Subcutaneous abdominal adipose tissue (tissue), 5 donors: ENCODE measurements around the gene ADGRD1.

Experiments
- H3K27ac ChIP-seq: one replicate; pipeline ENCODE4 v1.7.0; 2013; ENCODE audit warnings: low read depth, mild to moderate bottlenecking, inconsistent platforms, low read length, moderate library complexity
- H3K27me3 ChIP-seq, 5 donors: one replicate each; pipeline ENCODE4 v1.7.0; 2013; ENCODE audit warnings: low read length in 5 of 5, inconsistent platforms in 1 of 5; ENCODE audit not compliant: control insufficient read depth in 5 of 5, insufficient read depth in 4 of 5
- H3K36me3 ChIP-seq, 5 donors: one replicate each; pipeline ENCODE4 v1.7.0; 2013; ENCODE audit warnings: low read length in 5 of 5; ENCODE audit not compliant: control insufficient read depth in 5 of 5, insufficient read depth in 5 of 5
- H3K4me1 ChIP-seq, 5 donors: one replicate each; pipeline ENCODE4 v1.7.0; 2013; ENCODE audit warnings: low read length in 5 of 5, mild to moderate bottlenecking in 3 of 5, moderate library complexity in 1 of 5; ENCODE audit not compliant: control insufficient read depth in 5 of 5, insufficient read depth in 5 of 5
- H3K4me3 ChIP-seq, 5 donors: one replicate each; pipeline ENCODE4 v1.7.0; 2013; ENCODE audit warnings: low read length in 5 of 5, low read depth in 1 of 5
- H3K9ac ChIP-seq, 5 donors: one replicate each; pipeline ENCODE4 v1.7.0; 2013; ENCODE audit warnings: low read length in 5 of 5, mild to moderate bottlenecking in 4 of 5, moderate library complexity in 3 of 5
- H3K9me3 ChIP-seq, 5 donors: one replicate each; pipeline ENCODE4 v1.7.0; 2013; ENCODE audit warnings: low read length in 5 of 5; ENCODE audit not compliant: control insufficient read depth in 5 of 5
- donor health status: healthy.
- donor health status: healthy.
- donor health status: healthy.
- donor health status: healthy.
- donor health status: healthy.

The ADGRD1 gene

DNA sequence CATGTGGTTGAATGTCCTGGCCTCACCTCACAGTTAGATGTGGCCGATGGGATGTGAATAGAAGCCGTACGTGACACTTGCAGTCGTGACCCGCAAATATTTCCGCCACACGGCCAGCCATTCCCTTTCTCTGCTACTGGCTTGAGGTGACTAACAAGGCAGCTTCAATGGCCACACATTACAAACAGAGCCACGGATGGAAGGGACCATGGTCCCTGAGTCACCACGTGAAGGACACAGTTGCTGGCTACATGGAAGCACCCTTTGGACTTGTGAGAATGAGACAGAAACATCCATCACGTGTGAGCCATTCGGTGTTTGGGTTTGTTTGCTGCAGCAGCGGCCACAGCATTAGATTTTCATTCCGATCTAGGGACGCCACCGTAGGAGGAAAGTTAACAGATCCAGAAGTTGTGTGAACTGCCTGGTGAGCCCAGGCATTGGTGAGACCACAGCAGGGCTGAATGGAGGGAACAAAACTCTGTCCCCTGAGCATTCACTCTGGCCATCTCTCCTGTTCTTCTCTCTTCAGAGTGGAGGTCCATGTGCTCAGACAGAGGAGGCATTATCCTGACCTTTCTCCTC lies 33.5 kb upstream of the ADGRD1 start:
- Histone ChIP-seq H3K36me3 (no peaks in the 10 kb centered on the region), H3K9ac (no peak overlapping the region), H3K9me3 (peaks cover 0 to 7% (median 4%) of the 10 kb centered on the region in 5 donors), H3K27me3 (peaks cover 0 to 14% (median 4%) of the 10 kb centered on the region in 5 donors), H3K4me3 (peak overlapping the region in 1 of 5 donors; percentile 10), H3K4me1 (peaks cover 3 to 25% (median 19%) of the 10 kb centered on the region in 5 donors), H3K27ac (no peak overlapping the region)

GRCh38 chr12:130920723-130921381 lies 32.9 kb upstream of the ADGRD1 start:
- peaks cover 0 to 16% (median 4%) of the 10 kb centered on the region in 5 donors for H3K27me3 ChIP-seq
- H3K9me3 ChIP-seq, result peaks cover 0 to 7% (median 4%) of the 10 kb centered on the region in 5 donors
- no peaks in the 10 kb centered on the region for H3K36me3 ChIP-seq
- no peak overlapping the region for H3K9ac ChIP-seq
- peak overlapping the region; percentile 40 for H3K27ac ChIP-seq
- no peak overlapping the region for H3K4me3 ChIP-seq
- peaks cover 3 to 25% (median 19%) of the 10 kb centered on the region in 5 donors for H3K4me1 ChIP-seq

GRCh38 chr12:130922511-130922953 lies 31.2 kb upstream of the ADGRD1 start:
- Histone ChIP-seq H3K9me3 (peaks cover 0 to 7% (median 4%) of the 10 kb centered on the region in 5 donors), H3K36me3 (no peaks in the 10 kb centered on the region), H3K4me1 (peaks cover 3 to 19% (median 12%) of the 10 kb centered on the region in 5 donors), H3K27ac (no peak overlapping the region), H3K27me3 (peaks cover 0 to 12% (median 0%) of the 10 kb centered on the region in 5 donors), H3K4me3 (no peak overlapping the region), H3K9ac (no peak overlapping the region)

GRCh38 chr12:130924966-130925665 lies 28.6 kb upstream of the ADGRD1 start:
- Histone ChIP-seq H3K36me3 (no peaks in the 10 kb centered on the region), H3K27ac (no peak overlapping the region), H3K4me3 (no peak overlapping the region), H3K9ac (no peak overlapping the region), H3K4me1 (peaks cover 3 to 14% (median 11%) of the 10 kb centered on the region in 5 donors), H3K9me3 (peaks cover 0 to 7% (median 4%) of the 10 kb centered on the region in 5 donors), H3K27me3 (peaks cover 0 to 14% (median 8%) of the 10 kb centered on the region in 5 donors)

DNA sequence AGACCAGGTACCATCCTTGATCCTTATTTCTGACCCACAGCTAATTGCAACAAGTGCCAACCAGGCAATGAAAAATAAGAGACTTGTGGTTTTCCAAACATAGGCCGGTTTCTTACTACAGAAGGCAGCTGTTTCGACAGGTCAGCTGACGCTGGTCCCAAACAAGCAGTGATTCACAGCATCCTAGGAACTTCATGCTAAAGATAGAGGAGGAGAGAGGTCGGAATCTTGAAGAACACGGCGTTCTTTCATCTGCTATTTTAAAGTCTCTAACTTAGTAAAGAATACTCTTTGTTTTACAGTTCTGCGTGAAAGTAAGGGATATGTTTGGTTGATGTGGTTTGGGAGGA lies 28.1 kb upstream of the ADGRD1 start:
- H3K27me3 ChIP-seq, result peaks cover 0 to 15% (median 11%) of the 10 kb centered on the region in 5 donors
- H3K36me3 ChIP-seq, result no peaks in the 10 kb centered on the region
- no peak overlapping the region for H3K4me3 ChIP-seq
- H3K27ac ChIP-seq, result no peak overlapping the region
- peaks cover 0 to 7% (median 4%) of the 10 kb centered on the region in 5 donors for H3K9me3 ChIP-seq
- peaks cover 2 to 9% (median 6%) of the 10 kb centered on the region in 5 donors for H3K4me1 ChIP-seq
- no peak overlapping the region for H3K9ac ChIP-seq

- Histone ChIP-seq H3K36me3 (no peaks in the 10 kb centered on the region), H3K9me3 (no peaks in the 10 kb centered on the region), H3K9ac (no peak overlapping the region), H3K4me1 (peaks cover 0 to 3% (median 0%) of the 10 kb centered on the region in 5 donors), H3K27ac (no peak overlapping the region), H3K4me3 (no peak overlapping the region), H3K27me3 (peaks cover 7 to 25% (median 19%) of the 10 kb centered on the region in 5 donors)
These were observed 24.3 kb upstream of the ADGRD1 start for GRCh38 chr12:130929363-130929762.

- H3K27ac ChIP-seq, result no peak overlapping the region
- H3K4me3 ChIP-seq, result no peak overlapping the region
- no peak overlapping the region for H3K9ac ChIP-seq
- peaks cover 0 to 3% (median 0%) of the 10 kb centered on the region in 5 donors for H3K4me1 ChIP-seq
- H3K36me3 ChIP-seq, result no peaks in the 10 kb centered on the region
- peaks cover 7 to 25% (median 19%) of the 10 kb centered on the region in 5 donors for H3K27me3 ChIP-seq
- H3K9me3 ChIP-seq, result peaks cover 0 to 9% (median 0%) of the 10 kb centered on the region in 5 donors
These were observed 21.4 kb upstream of the ADGRD1 start for GRCh38 chr12:130932061-130932930.

DNA sequence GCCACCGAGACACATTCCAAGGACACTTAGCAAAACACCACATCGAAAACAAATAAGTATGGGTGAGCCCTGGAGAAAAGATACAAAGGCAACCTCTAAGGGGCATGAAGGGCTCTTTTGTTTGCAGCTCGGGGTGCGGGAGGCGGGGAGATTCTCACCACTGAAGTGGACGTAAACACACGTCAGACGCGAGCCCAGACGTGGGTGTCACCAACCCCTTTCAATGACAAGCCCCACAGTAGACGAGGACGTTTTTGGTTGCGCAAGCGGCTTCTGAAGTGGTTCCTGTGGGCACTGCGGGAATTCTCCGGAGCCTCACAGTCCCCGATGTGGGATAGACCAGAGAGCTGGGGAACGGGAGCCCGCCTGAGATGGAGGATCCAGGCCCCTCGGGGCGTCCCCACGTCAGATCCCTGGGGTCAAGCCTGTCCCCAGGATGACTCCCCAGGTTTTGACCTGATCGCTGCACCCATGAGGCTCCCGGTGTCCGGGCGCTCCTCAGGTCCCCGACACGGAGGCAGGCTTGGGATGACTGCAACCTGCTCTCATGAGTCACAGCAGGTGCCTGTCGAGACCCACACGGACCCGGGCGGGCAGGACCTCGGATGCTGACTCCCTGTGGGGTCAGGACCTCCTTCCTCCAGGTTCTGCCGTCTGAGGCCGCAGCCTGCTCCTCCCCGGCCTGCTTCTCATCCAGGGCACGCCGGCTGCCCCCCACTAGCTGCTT lies 20.3 kb upstream of the ADGRD1 start:
- Histone ChIP-seq H3K9me3 (peaks cover 0 to 9% (median 0%) of the 10 kb centered on the region in 5 donors), H3K9ac (no peak overlapping the region), H3K27me3 (peaks cover 7 to 25% (median 15%) of the 10 kb centered on the region in 5 donors), H3K36me3 (no peaks in the 10 kb centered on the region), H3K4me1 (peaks cover 0 to 3% (median 0%) of the 10 kb centered on the region in 5 donors), H3K27ac (no peak overlapping the region), H3K4me3 (no peak overlapping the region)

DNA sequence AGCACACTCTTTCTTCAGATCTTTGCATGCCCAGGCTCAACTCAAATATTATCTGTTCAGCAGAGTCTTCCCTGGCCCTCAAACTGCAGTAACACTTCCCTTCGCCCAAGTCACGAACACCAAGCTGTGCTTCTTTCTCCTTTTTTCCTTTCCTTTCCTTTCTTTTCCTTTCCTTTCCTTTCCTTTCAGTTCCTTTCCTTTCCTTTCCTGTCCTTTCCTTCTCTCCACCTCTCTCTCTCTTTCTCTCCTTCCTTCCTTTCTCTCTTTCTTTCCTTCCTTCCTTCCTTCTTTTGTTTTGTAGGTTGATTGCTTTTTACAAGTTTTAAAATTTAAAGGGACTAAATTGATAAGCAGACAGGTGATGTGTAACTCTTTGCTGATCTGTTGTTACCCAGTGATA lies 19.0 kb upstream of the ADGRD1 start:
- H3K27me3 ChIP-seq, result peaks cover 7 to 25% (median 13%) of the 10 kb centered on the region in 5 donors
- no peak overlapping the region for H3K27ac ChIP-seq
- H3K4me1 ChIP-seq, result peaks cover 0 to 3% (median 0%) of the 10 kb centered on the region in 5 donors
- H3K36me3 ChIP-seq, result no peaks in the 10 kb centered on the region
- no peak overlapping the region for H3K9ac ChIP-seq
- peaks cover 0 to 9% (median 0%) of the 10 kb centered on the region in 5 donors for H3K9me3 ChIP-seq
- H3K4me3 ChIP-seq, result no peak overlapping the region
